GM23248 (cell line): ENCODE results near the gene MAD2L2. TPM values are rescaled to one million over a fixed set of nuclear protein-coding genes. Genes with fewer than 3 reads are reported as not detected.

Experiments used
- DNase-seq: peaks from one replicate; pipeline ENCODE4 v3.0.0-alpha.2; 2015
- H2AFZ ChIP-seq: fragments of 200-600 bp; sonication (generic); 2 replicates; pipeline ENCODE4 v1.6.1; 2016; ENCODE audit warnings: antibody characterized with exemption
- H3F3A ChIP-seq: fragments of 200-600 bp; sonication (generic); 2 replicates; pipeline ENCODE4 v1.6.1; 2016; ENCODE audit warnings: mild to moderate bottlenecking, antibody characterized with exemption, mixed run types; ENCODE audit not compliant: insufficient read depth
- H3K27ac ChIP-seq: fragments of 200-600 bp; sonication (generic); 2 replicates; pipeline ENCODE4 v1.5.1; 2016; ENCODE audit warnings: mild to moderate bottlenecking
- H3K27me3 ChIP-seq: fragments of 200-600 bp; sonication (generic); replicated peaks from 2 replicates; pipeline ENCODE4 v1.6.1; 2016; ENCODE audit warnings: mild to moderate bottlenecking; ENCODE audit not compliant: insufficient read depth
- H3K36me3 ChIP-seq: fragments of 200-600 bp; sonication (generic); 2 replicates; pipeline ENCODE4 v1.6.1; 2016; ENCODE audit warnings: low read depth, mild to moderate bottlenecking
- H3K4me1 ChIP-seq: fragments of 200-600 bp; sonication (generic); 2 replicates; pipeline ENCODE4 v1.6.1; 2016; ENCODE audit warnings: mild to moderate bottlenecking; ENCODE audit not compliant: insufficient read depth
- H3K4me2 ChIP-seq: fragments of 200-600 bp; sonication (generic); one replicate; pipeline ENCODE4 v1.6.1; 2016; ENCODE audit warnings: mild to moderate bottlenecking; ENCODE audit not compliant: unreplicated experiment
- H3K4me3 ChIP-seq: fragments of 200-600 bp; sonication (generic); 2 replicates; pipeline ENCODE4 v1.5.1; 2016; ENCODE audit warnings: mild to moderate bottlenecking
- H3K79me2 ChIP-seq: fragments of 200-600 bp; sonication (generic); 2 replicates; pipeline ENCODE4 v1.6.1; 2016; ENCODE audit warnings: mild to moderate bottlenecking; ENCODE audit not compliant: insufficient read depth
- H3K9ac ChIP-seq: fragments of 200-600 bp; sonication (generic); 2 replicates; pipeline ENCODE4 v1.6.1; 2016; ENCODE audit warnings: mild to moderate bottlenecking
- H3K9me2 ChIP-seq: fragments of 200-600 bp; sonication (generic); 2 replicates; pipeline ENCODE4 v1.6.1; 2016; ENCODE audit warnings: mixed run types, mild to moderate bottlenecking, moderate library complexity; ENCODE audit not compliant: insufficient read depth
- H3K9me3 ChIP-seq: fragments of 200-600 bp; sonication (generic); one replicate; pipeline ENCODE4 v1.6.1; 2017; ENCODE audit warnings: low read depth
- H4K20me1 ChIP-seq: fragments of 200-600 bp; sonication (generic); 2 replicates; pipeline ENCODE4 v1.6.0; 2016; ENCODE audit not compliant: insufficient read depth
- EZH2 ChIP-seq: fragments of 200-600 bp; sonication (generic); IDR thresholded peaks from 2 replicates; pipeline ENCODE4 v1.6.1; 2018; ENCODE audit warnings: antibody characterized with exemption, mild to moderate bottlenecking; ENCODE audit not compliant: insufficient read depth, poor library complexity, severe bottlenecking
- EZH2phosphoT487 ChIP-seq: fragments of 200-600 bp; sonication (generic); IDR thresholded peaks from 2 replicates; pipeline ENCODE4 v1.6.1; 2018; ENCODE audit warnings: antibody characterized with exemption, moderate library complexity, mild to moderate bottlenecking, low read depth; ENCODE audit not compliant: insufficient read depth
- WGBS, 2 experiments: methylation state at CpG; one replicate each; pipeline ENCODE4 v1.1.6; 2015 to 2017; ENCODE audit warnings: low lambda C conversion rate in 2 of 2, low coverage in 1 of 2; ENCODE audit errors: missing lambda C conversion rate in 2 of 2; 5-methylcytosine and 5-hydroxymethylcytosine counted together
- in situ Hi-C: fragments of 300-500 bp; cut with MboI; formaldehyde crosslinking; loops from 2 replicates; pipeline ENCODE4 v1.15.0; 2020
- polyA plus RNA-seq: library from polyadenylated mRNA; unstranded; fragments of >200 nt; fragmentation: Nextera tagmentation; extraction: Ambion mirVana; gene quantifications from 2 replicates; pipeline ENCODE4 v1.2.1, GENCODE V29; 2016
- total RNA-seq: library from RNA; depleted of rRNA; stranded (reverse); fragments of >200 nt; shearing (Covaris generic); gene quantifications from 2 replicates; pipeline ENCODE4 v1.2.3, GENCODE V29; 2014; rRNA removed

The MAD2L2 gene
- total and polyA plus RNA-seq, 2 experiments from 2014 or later = 61.2 to 70.6 TPM

GRCh38 chr1:11628767-11629166, 52.2 kb downstream of the MAD2L2 start:
- H3K9me2 ChIP-seq = no peaks in the 10 kb centered on the region
- H3K9me3 ChIP-seq = no peaks in the 10 kb centered on the region
- DNase-seq = no peak
- H3K4me2 ChIP-seq = no peak overlapping the region
- H3K4me3 ChIP-seq = no peak overlapping the region
- 59 to 63% methylated on average over 7 of the region's 7 CpGs for WGBS, 2 experiments
- no peaks in the 10 kb centered on the region for H3F3A ChIP-seq
- no peak overlapping the region for H3K9ac ChIP-seq
- no peak overlapping the region for H2AFZ ChIP-seq
- no peaks in the 10 kb centered on the region for H3K4me1 ChIP-seq
- H4K20me1 ChIP-seq = no peaks in the 10 kb centered on the region
- in situ Hi-C loops = no loop called here
- TF ChIP-seq EZH2 (no peak), EZH2phosphoT487 (no peak)
- H3K27me3 ChIP-seq = peaks cover 3% of the 10 kb centered on the region
- no peak overlapping the region for H3K27ac ChIP-seq
- H3K36me3 ChIP-seq = no peaks in the 10 kb centered on the region
- H3K79me2 ChIP-seq = no peaks in the 10 kb centered on the region

- in situ Hi-C loops = no loop called here
- no peak overlapping the region for H3K27ac ChIP-seq
- no peak overlapping the region for H3K4me2 ChIP-seq
- H3K36me3 ChIP-seq = no peaks in the 10 kb centered on the region
- H3K4me3 ChIP-seq = no peak overlapping the region
- H3K9ac ChIP-seq = no peak overlapping the region
- H2AFZ ChIP-seq = no peak overlapping the region
- no peaks in the 10 kb centered on the region for H3F3A ChIP-seq
- H3K4me1 ChIP-seq = no peaks in the 10 kb centered on the region
- peaks cover 3% of the 10 kb centered on the region for H3K27me3 ChIP-seq
- TF ChIP-seq EZH2 (no peak), EZH2phosphoT487 (no peak)
- no peaks in the 10 kb centered on the region for H3K79me2 ChIP-seq
- H4K20me1 ChIP-seq = no peaks in the 10 kb centered on the region
- H3K9me2 ChIP-seq = no peaks in the 10 kb centered on the region
- H3K9me3 ChIP-seq = no peaks in the 10 kb centered on the region
- DNase-seq = no peak
- WGBS, 2 experiments = 38 to 39% methylated on average over 3 of the region's 3 CpGs
These were observed 54.4 kb downstream of the MAD2L2 start for GRCh38 chr1:11626551-11626950.

Other genes starting within 250 kb of the MAD2L2 start
- not detected in 2 replicates for gene DISP3, start 202.0 kb downstream of the MAD2L2 start, total RNA-seq
- not detected in 2 replicates for gene DISP3, start 202.0 kb downstream of the MAD2L2 start, polyA plus RNA-seq
- 1.1 and 3.7 TPM in 2 replicates for gene FBXO2, start 26.7 kb downstream of the MAD2L2 start, total RNA-seq
- gene FBXO2, start 26.7 kb downstream of the MAD2L2 start, polyA plus RNA-seq = 0.32 and 0.54 TPM in 2 replicates
- gene FBXO44, start 26.3 kb downstream of the MAD2L2 start, total RNA-seq = 16.6 and 20.6 TPM in 2 replicates
- 17.8 and 19.4 TPM in 2 replicates for gene FBXO44, start 26.3 kb downstream of the MAD2L2 start, polyA plus RNA-seq
- gene FBXO6, start 16.9 kb downstream of the MAD2L2 start, total RNA-seq = 9.4 and 10.9 TPM in 2 replicates
- 11.8 TPM in 2 replicates for gene FBXO6, start 16.9 kb downstream of the MAD2L2 start, polyA plus RNA-seq
- 0.11 TPM in 1 of 2 replicates, not detected in the other for gene DRAXIN, start 10.6 kb upstream of the MAD2L2 start, total RNA-seq
- 0.04 and 0.06 TPM in 2 replicates for gene DRAXIN, start 10.6 kb upstream of the MAD2L2 start, polyA plus RNA-seq
- 86.8 and 113 TPM in 2 replicates for gene AGTRAP, start 55.0 kb upstream of the MAD2L2 start, total RNA-seq
- 121 TPM in 2 replicates for gene AGTRAP, start 55.0 kb upstream of the MAD2L2 start, polyA plus RNA-seq
- gene C1orf167, start 81.0 kb upstream of the MAD2L2 start, total RNA-seq = not detected in 2 replicates
- gene C1orf167, start 81.0 kb upstream of the MAD2L2 start, polyA plus RNA-seq = 0.43 TPM in 1 of 2 replicates, not detected in the other
- 6.6 and 16.1 TPM in 2 replicates for gene MTHFR, start 124.8 kb upstream of the MAD2L2 start, total RNA-seq
- 5.1 and 6.5 TPM in 2 replicates for gene MTHFR, start 124.8 kb upstream of the MAD2L2 start, polyA plus RNA-seq
- 4.3 and 5.4 TPM in 2 replicates for gene CLCN6, start 125.0 kb upstream of the MAD2L2 start, total RNA-seq
- 4.4 and 4.9 TPM in 2 replicates for gene CLCN6, start 125.0 kb upstream of the MAD2L2 start, polyA plus RNA-seq
- gene NPPA, start 166.6 kb upstream of the MAD2L2 start, total RNA-seq = not detected in 2 replicates
- not detected in 2 replicates for gene NPPA, start 166.6 kb upstream of the MAD2L2 start, polyA plus RNA-seq
- gene NPPB, start 177.8 kb upstream of the MAD2L2 start, total RNA-seq = not detected in 2 replicates
- not detected in 2 replicates for gene NPPB, start 177.8 kb upstream of the MAD2L2 start, polyA plus RNA-seq
- 100 and 116 TPM in 2 replicates for gene KIAA2013, start 245.3 kb upstream of the MAD2L2 start, total RNA-seq
- 10.5 and 10.7 TPM in 2 replicates for gene KIAA2013, start 245.3 kb upstream of the MAD2L2 start, polyA plus RNA-seq